Activated CD8-positive, alpha-beta T cell treated with anti-CD3 and anti-CD28 coated beads for 36 hours (primary cell): ENCODE results near the gene B4GALNT2. TPM values are rescaled to one million over a fixed set of nuclear protein-coding genes. Genes with fewer than 3 reads are reported as not detected.
"Not testable (repeated sequence)": the region's sequence is repeated elsewhere in the genome, so short reads cannot be mapped to it uniquely, and the experiment has no call there.

Source experiments
- ATAC-seq: fragments of 200-7000 bp; cut with Tn5 transposase; one replicate; pipeline ENCODE4 v1.10.0; 2021; ENCODE audit warnings: mild to moderate bottlenecking, moderate library complexity
- CTCF ChIA-PET: fragments of 350-600 bp; sonication (Branson Sonifier 250); formaldehyde crosslinking; loops from one replicate; lab custom pipeline; 2021; ENCODE audit warnings: antibody characterized with exemption; lab: Charles Lee
- POLR2A ChIA-PET: fragments of 350-600 bp; sonication (Branson Sonifier 250); formaldehyde crosslinking; loops from one replicate; lab custom pipeline; 2021; ENCODE audit warnings: antibody characterized with exemption; lab: Charles Lee
- DNase-seq: peaks from one replicate; pipeline ENCODE4 v3.0.0-alpha.2; 2020
- H3K27ac Mint-ChIP-seq: one replicate; pipeline ENCODE4 v1.8.0; 2021; ENCODE audit warnings: mild to moderate bottlenecking, mixed read lengths
- H3K27me3 Mint-ChIP-seq: one replicate; pipeline ENCODE4 v1.8.0; 2021; ENCODE audit warnings: mixed read lengths
- H3K36me3 Mint-ChIP-seq: one replicate; pipeline ENCODE4 v1.8.0; 2021; ENCODE audit warnings: low read depth, mixed read lengths
- H3K4me1 Mint-ChIP-seq: one replicate; pipeline ENCODE4 v1.8.0; 2021; ENCODE audit warnings: low read depth, mixed read lengths
- H3K4me3 Mint-ChIP-seq: one replicate; pipeline ENCODE4 v1.8.0; 2021; ENCODE audit warnings: mild to moderate bottlenecking, moderate library complexity, mixed read lengths
- H3K9me3 Mint-ChIP-seq: one replicate; pipeline ENCODE4 v1.8.0; 2021; ENCODE audit warnings: mixed read lengths
- intact Hi-C: fragments of 100-400 bp; cut with micrococcal nuclease; formaldehyde crosslinking; loops from one replicate; pipeline ENCODE4 v1.10.0; 2022
- total RNA-seq, 2 experiments: library from RNA; stranded (reverse); gene quantifications; one replicate each; pipeline ENCODE4 v1.2.3, GENCODE V29; 2021
- TF ChIP-seq, protein P1 (sequence below): fragments of 200-600 bp; IDR thresholded peaks from one replicate; pipeline ENCODE4 v1.8.0; 2022; ENCODE audit warnings: antibody characterized with exemption, mild to moderate bottlenecking

Gene B4GALNT2
- total RNA-seq, 2 experiments from 2014 or later = not detected

DNA sequence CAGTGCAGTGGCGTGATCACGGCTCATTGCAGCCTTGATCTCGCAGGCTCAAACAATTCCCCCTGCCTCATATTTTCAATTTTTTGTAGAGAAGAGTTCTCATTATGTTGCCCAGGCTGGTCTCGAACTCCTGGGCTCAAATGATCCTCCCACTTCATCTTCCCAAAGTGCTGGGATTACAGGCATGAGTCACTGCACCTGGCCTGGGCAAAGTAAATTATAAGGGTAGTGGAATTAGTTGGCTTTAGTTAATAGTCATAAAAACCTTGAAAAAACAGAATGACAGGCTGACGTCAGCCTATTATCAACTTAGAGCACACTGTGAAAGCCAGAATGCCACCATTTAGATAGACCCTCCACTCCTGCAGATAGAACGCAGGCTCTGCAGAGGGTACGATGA, 43.5 kb upstream of the B4GALNT2 start:
- TF ChIP-seq, protein P1, sequence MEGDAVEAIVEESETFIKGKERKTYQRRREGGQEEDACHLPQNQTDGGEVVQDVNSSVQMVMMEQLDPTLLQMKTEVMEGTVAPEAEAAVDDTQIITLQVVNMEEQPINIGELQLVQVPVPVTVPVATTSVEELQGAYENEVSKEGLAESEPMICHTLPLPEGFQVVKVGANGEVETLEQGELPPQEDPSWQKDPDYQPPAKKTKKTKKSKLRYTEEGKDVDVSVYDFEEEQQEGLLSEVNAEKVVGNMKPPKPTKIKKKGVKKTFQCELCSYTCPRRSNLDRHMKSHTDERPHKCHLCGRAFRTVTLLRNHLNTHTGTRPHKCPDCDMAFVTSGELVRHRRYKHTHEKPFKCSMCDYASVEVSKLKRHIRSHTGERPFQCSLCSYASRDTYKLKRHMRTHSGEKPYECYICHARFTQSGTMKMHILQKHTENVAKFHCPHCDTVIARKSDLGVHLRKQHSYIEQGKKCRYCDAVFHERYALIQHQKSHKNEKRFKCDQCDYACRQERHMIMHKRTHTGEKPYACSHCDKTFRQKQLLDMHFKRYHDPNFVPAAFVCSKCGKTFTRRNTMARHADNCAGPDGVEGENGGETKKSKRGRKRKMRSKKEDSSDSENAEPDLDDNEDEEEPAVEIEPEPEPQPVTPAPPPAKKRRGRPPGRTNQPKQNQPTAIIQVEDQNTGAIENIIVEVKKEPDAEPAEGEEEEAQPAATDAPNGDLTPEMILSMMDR = no peak
- H3K4me3 Mint-ChIP-seq = no peak overlapping the region
- no peaks in the 10 kb centered on the region for H3K9me3 Mint-ChIP-seq
- H3K4me1 Mint-ChIP-seq = no peaks in the 10 kb centered on the region
- ATAC-seq = no peak
- POLR2A ChIA-PET = no interaction called here
- H3K27ac Mint-ChIP-seq = no peak overlapping the region
- no peaks in the 10 kb centered on the region for H3K36me3 Mint-ChIP-seq
- intact Hi-C loops = no loop called here
- CTCF ChIA-PET = interaction anchor here (1.3 kb wide), 1 partner anchor 21 kb away, joined by 3 read pairs; no protein-coding TSS in a partner anchor
- H3K27me3 Mint-ChIP-seq = peaks cover 17% of the 10 kb centered on the region
- DNase-seq = no peak

DNA sequence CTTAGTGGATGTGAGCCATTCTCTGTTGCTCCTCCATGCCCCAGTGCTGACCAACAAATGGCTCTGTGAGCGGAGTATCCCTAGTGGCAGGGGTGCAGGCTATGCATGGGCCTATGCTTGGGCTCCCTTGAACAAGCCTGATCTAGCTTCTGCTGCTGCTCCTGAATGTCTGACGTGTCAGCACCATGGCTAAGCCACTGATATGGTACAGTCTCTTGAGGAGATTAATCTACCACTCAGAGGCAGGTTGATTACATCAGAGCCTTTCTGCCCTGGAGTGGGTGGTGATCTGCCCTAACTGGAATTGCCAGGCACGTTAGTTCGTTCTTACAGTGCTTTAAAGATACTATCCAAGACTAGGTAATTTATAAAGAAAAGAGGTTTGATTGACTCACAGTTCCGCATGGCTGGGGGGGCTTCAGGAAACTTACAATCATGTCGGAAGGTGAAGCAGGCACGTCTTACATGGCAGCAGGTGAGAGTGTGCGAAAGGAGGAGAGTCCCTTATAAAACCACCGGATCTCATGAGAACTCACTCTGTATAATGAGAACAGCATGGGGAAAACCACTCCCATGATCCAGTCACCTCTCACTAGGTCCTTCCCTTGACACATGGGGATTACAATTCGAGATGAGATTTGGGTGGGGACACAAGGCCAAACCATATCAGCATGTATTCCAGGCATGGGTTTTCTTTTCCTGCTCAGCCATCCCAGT, 41.5 kb upstream of the B4GALNT2 start:
- ChIA-PET POLR2A (no interaction called here), CTCF (no interaction called here)
- intact Hi-C loops = no loop called here
- Mint-ChIP-seq H3K4me1 (no peaks in the 10 kb centered on the region), H3K4me3 (no peak overlapping the region), H3K36me3 (no peaks in the 10 kb centered on the region), H3K9me3 (no peaks in the 10 kb centered on the region), H3K27me3 (peaks cover 13% of the 10 kb centered on the region), H3K27ac (no peak overlapping the region)
- no peak for ATAC-seq
- no peak for DNase-seq
- TF ChIP-seq, protein P1 = no peak

DNA sequence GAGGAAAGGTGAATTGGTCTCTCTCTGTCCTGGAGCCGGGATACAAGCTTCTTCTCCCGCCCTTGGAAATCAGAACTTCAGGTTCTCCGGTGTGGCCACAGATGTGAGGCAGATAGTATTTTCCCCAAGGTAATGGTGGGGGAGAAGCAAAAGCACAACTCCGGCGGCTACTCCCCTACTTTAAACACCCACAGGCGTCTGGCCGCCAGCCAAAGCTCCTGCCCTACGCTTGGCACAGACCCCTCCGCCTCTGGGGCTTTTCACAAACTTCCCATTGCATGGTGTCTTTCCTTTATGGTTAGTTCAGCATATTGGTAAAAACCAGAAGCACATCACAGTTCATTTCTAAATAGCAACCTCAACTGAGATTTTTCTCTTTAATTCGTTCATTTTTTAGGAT, 39.4 kb upstream of the B4GALNT2 start:
- intact Hi-C loops = no loop called here
- DNase-seq (no peak), ATAC-seq (no peak)
- H3K27me3 Mint-ChIP-seq = peaks cover 3% of the 10 kb centered on the region
- H3K36me3 Mint-ChIP-seq = no peaks in the 10 kb centered on the region
- H3K27ac Mint-ChIP-seq = no peak overlapping the region
- H3K4me3 Mint-ChIP-seq = no peak overlapping the region
- POLR2A ChIA-PET = no interaction called here
- TF ChIP-seq, protein P1 = no peak
- no peaks in the 10 kb centered on the region for H3K9me3 Mint-ChIP-seq
- no peaks in the 10 kb centered on the region for H3K4me1 Mint-ChIP-seq
- CTCF ChIA-PET = no interaction called here

DNA sequence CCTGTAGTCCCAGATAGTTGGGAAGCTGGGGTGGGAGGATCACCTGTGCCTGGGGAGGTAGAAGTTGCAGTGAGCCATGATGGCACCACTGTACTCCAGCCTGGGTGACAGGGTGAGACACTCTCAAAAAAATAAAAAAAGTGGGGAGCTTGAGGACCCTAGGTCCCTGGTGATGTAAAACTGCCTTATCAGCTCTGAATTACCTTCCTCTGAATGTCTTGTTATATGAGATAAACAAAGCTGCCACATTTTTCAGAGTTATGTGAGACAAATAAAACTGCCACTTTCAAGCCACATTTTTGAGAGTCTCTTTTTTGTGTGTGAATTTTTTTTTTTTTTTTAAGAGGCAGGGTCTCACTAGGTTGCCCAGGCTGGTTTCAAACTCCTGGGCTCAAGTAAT, 32.0 kb upstream of the B4GALNT2 start:
- DNase-seq (no peak), ATAC-seq (no peak)
- H3K36me3 Mint-ChIP-seq = no peaks in the 10 kb centered on the region
- intact Hi-C loops = no loop called here
- TF ChIP-seq, protein P1 = no peak
- no peaks in the 10 kb centered on the region for H3K9me3 Mint-ChIP-seq
- CTCF ChIA-PET = no interaction called here
- no peak overlapping the region for H3K27ac Mint-ChIP-seq
- H3K27me3 Mint-ChIP-seq = peaks cover 2% of the 10 kb centered on the region
- H3K4me3 Mint-ChIP-seq = no peak overlapping the region
- POLR2A ChIA-PET = no interaction called here
- no peaks in the 10 kb centered on the region for H3K4me1 Mint-ChIP-seq

DNA sequence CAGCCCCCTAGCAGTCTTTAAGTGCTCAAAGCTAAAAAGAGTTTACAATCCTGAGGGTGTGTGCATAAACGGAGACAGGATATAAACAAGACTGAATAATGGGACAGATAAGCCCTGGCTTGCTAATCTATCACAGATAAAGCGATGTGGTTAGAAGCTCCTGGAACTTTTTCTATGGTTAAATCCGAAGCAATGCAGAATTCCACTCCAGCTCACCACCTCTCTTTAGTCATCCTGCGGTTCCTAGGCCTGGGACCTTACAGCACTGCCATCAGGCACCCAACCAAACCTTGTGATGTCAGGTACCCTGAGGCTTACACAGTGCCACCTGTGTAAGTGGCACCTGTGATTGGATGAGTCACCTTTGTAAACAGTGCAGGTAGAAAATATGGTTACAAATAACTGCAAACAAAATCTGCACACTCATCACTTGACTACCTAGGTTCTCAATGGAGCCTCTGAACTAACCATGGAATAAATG, 31.5 kb upstream of the B4GALNT2 start:
- no peaks in the 10 kb centered on the region for H3K4me1 Mint-ChIP-seq
- ATAC-seq = no peak

DNA sequence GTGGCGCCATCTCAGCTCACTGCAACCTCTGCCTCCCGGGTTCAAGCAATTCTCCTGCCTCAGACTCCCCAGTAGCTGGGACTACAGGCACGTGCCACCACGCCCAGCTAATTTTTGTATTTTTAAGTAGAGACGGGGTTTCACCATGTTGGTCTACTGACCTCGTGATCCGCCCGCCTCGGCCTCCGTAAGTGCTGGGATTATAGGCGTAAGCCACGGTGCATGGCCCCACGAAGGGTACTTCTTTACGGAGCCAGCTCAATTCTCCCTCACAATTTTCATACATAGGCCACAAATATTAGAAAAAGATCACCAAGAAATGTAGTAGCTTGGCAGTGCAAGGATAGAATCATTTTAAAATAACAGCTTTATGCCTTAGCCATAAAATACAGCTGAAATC, 29.2 kb upstream of the B4GALNT2 start:
- H3K27ac Mint-ChIP-seq, H3K27me3 Mint-ChIP-seq, H3K36me3 Mint-ChIP-seq, ATAC-seq, POLR2A ChIA-PET, H3K4me1 Mint-ChIP-seq, DNase-seq, H3K4me3 Mint-ChIP-seq, H3K9me3 Mint-ChIP-seq, intact Hi-C loops: not testable (repeated sequence)
- CTCF ChIA-PET = interaction anchor here (0.9 to 1.3 kb wide), 2 partner anchors 20 to 77 kb away, joined by 3 to 4 read pairs; no protein-coding TSS in a partner anchor

More for the DNA sequence above, 31.5 kb upstream of the B4GALNT2 start:
- intact Hi-C loops = no loop called here
- DNase-seq = no peak
- TF ChIP-seq, protein P1 = no peak
- ChIA-PET POLR2A (no interaction called here), CTCF (no interaction called here)
- Mint-ChIP-seq H3K36me3 (no peaks in the 10 kb centered on the region), H3K9me3 (no peaks in the 10 kb centered on the region), H3K27ac (no peak overlapping the region), H3K27me3 (peaks cover 2% of the 10 kb centered on the region), H3K4me3 (no peak overlapping the region)
